Naive B cell (primary cell): Measurements from ENCODE around the gene SNPH. TPM values are rescaled to one million over a fixed set of nuclear protein-coding genes. Genes with fewer than 3 reads are reported as not detected.
"Not testable (repeated sequence)": the region's sequence is repeated elsewhere in the genome, so short reads cannot be mapped to it uniquely, and the experiment has no call there.

Experiments
- ATAC-seq, 2 donors: fragments of 150-1000 bp; cut with Tn5 transposase; 2 replicates each; pipeline ENCODE4 v1.10.0; 2021; ENCODE audit warnings: low read depth in 2 of 2, mild to moderate bottlenecking in 2 of 2, moderate library complexity in 2 of 2
- DNase-seq: peaks from one replicate; pipeline ENCODE4 v3.0.0; 2022
- H3K27ac Mint-ChIP-seq, 6 donors: one replicate each; pipeline ENCODE4 v1.8.0; 2020 to 2022; ENCODE audit warnings: mild to moderate bottlenecking in 6 of 6, mixed read lengths in 6 of 6, moderate library complexity in 5 of 6, inconsistent platforms in 2 of 6
- H3K27me3 Mint-ChIP-seq, 3 donors: one replicate each; pipeline ENCODE4 v1.8.0; 2021 to 2022; ENCODE audit warnings: mixed read lengths in 3 of 3, mild to moderate bottlenecking in 1 of 3
- H3K36me3 Mint-ChIP-seq, 2 donors: one replicate each; pipeline ENCODE4 v1.8.0; 2020 to 2022; ENCODE audit warnings: mixed read lengths in 2 of 2, inconsistent platforms in 1 of 2, mild to moderate bottlenecking in 1 of 2
- H3K4me1 Mint-ChIP-seq, 3 donors: one replicate each; pipeline ENCODE4 v1.8.0; 2020 to 2022; ENCODE audit warnings: mixed read lengths in 3 of 3, inconsistent platforms in 1 of 3, mild to moderate bottlenecking in 1 of 3, moderate library complexity in 1 of 3
- H3K4me3 Mint-ChIP-seq, 8 donors: one replicate each; pipeline ENCODE4 v1.8.0; 2020 to 2022; ENCODE audit warnings: mild to moderate bottlenecking in 8 of 8, mixed read lengths in 8 of 8, moderate library complexity in 8 of 8, inconsistent platforms in 2 of 8
- H3K9me3 Mint-ChIP-seq, 7 donors: one replicate each; pipeline ENCODE4 v1.8.0; 2020 to 2022; ENCODE audit warnings: mixed read lengths in 7 of 7, mild to moderate bottlenecking in 5 of 7, inconsistent platforms in 2 of 7, moderate library complexity in 1 of 7
- polyA plus RNA-seq, 6 donors: library from polyadenylated mRNA; unstranded; fragments of 300-500 nt; fragmentation: Illumina TruSeq; gene quantifications; one replicate each; pipeline ENCODE4 v1.2.3, GENCODE V29; 2021; ENCODE audit warnings: low read depth in 6 of 6

Gene SNPH
- polyA plus RNA-seq, 6 donors from 2014 or later = 0.31 to 0.37 (median 0.35) TPM; not detected in 1

DNA sequence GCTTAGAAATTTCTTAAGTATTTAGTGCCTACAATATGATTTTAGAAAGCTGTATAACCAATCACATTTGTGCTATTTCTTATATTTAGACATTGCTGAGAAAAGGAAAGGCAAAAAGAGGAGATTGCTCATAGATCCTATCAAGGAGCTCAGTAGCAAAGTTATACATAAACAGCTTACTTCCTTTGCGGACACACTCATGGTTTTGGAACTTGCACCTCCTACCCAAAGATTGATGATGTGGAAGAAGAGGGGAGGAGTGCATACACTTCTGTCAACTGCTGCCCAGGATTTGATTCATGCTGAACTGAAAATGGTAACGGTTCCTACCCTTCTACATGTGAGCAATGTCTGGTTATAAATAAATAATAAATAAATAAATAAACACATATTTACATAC, 23.6 kb upstream of the SNPH start:
- DNase-seq = no peak
- Mint-ChIP-seq H3K4me3 (no peak overlapping the region), H3K36me3 (no peaks in the 10 kb centered on the region), H3K9me3 (no peaks in the 10 kb centered on the region), H3K4me1 (peaks cover 0 to 7% (median 4%) of the 10 kb centered on the region in 3 donors), H3K27ac (no peak overlapping the region), H3K27me3 (peaks cover 23 to 25% (median 23%) of the 10 kb centered on the region in 3 donors)
- no peak for ATAC-seq

DNA sequence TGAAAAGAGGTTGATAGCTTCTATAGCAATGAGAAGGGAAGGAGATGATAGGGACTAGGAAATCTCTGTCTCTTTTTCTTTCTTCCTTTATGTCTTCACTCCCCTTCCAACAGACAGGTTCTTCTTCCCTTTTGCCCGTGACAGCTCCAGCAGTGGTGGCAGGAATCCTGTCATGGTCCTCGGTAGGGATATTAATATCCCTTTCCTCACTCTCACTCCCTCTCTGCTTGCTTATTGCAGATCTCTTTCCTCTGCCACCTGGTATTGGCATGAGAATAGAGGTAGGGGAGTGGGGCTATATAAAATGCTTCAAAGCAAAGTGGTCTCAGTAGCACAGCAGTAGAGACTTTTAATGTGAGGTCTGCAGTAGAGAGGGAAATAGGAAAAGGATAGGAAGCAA, 20.5 kb upstream of the SNPH start:
- Mint-ChIP-seq H3K27me3 (peaks cover 14 to 22% (median 21%) of the 10 kb centered on the region in 3 donors), H3K36me3 (no peaks in the 10 kb centered on the region), H3K27ac (no peak overlapping the region), H3K4me3 (no peak overlapping the region), H3K9me3 (peaks cover 0 to 1% (median 0%) of the 10 kb centered on the region in 7 donors), H3K4me1 (peaks cover 0 to 7% (median 4%) of the 10 kb centered on the region in 3 donors)
- DNase-seq (no peak), ATAC-seq (no peak)

DNA sequence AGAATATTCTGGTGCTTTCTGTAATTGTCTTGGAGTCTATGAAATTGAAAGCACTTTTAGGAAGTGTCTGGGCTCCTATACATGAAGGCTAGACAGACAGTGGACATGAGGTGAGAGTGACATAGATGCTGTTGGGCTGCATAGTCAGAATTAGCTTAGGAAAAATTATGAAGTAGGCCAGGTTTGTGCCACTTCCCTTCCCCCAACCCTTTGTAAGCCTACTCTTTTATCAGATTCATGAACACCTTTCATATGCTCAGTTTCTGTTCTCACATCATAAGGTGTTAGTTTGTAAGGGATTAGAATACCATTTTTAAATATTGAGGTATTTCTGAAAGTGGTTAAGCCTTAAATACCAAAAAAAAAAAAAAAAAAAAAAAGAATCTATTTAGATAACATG, 18.4 kb upstream of the SNPH start:
- no peak overlapping the region for H3K27ac Mint-ChIP-seq
- H3K4me1 Mint-ChIP-seq = peaks cover 0 to 3% (median 0%) of the 10 kb centered on the region in 3 donors
- H3K36me3 Mint-ChIP-seq = no peaks in the 10 kb centered on the region
- no peak overlapping the region for H3K4me3 Mint-ChIP-seq
- ATAC-seq (no peak), DNase-seq (no peak)
- H3K27me3 Mint-ChIP-seq = peaks cover 10 to 19% (median 18%) of the 10 kb centered on the region in 3 donors
- H3K9me3 Mint-ChIP-seq = peaks cover 0 to 9% (median 0%) of the 10 kb centered on the region in 7 donors

GRCh38 chr20:1250282-1250681, 15.8 kb upstream of the SNPH start:
- H3K4me1 Mint-ChIP-seq, ATAC-seq, H3K27ac Mint-ChIP-seq, DNase-seq, H3K36me3 Mint-ChIP-seq, H3K9me3 Mint-ChIP-seq, H3K4me3 Mint-ChIP-seq: not testable (repeated sequence)
- H3K27me3 Mint-ChIP-seq = peaks cover 13 to 24% (median 21%) of the 10 kb centered on the region in 3 donors

GRCh38 chr20:1252416-1252815, 13.7 kb upstream of the SNPH start:
- peaks cover 0 to 9% (median 4%) of the 10 kb centered on the region in 7 donors for H3K9me3 Mint-ChIP-seq
- ATAC-seq (no peak), DNase-seq (no peak)

DNA sequence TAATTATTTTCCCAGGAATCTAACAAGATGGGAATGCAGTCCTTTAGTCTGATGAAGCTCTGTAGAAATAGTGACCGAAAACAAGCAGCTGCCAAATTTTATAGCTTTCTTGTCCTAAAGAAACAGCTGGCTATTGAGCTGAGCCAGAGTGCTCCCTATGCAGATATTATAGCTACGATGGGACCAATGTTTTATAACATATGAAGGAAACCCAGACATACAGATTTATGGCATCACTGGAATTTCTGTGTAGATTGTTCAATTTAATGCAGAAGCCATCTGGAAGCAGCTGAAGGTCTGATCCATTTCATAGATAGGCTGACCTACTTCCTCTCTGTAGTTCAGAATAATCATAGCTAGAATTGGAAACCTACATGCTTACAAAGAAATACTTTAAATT, 11.8 kb upstream of the SNPH start:
- ATAC-seq = no peak
- no peak overlapping the region for H3K27ac Mint-ChIP-seq
- peaks cover 18 to 34% (median 32%) of the 10 kb centered on the region in 3 donors for H3K27me3 Mint-ChIP-seq

More at GRCh38 chr20:1252416-1252815, 13.7 kb upstream of the SNPH start:
- H3K4me1 Mint-ChIP-seq = no peaks in the 10 kb centered on the region
- H3K27ac Mint-ChIP-seq = no peak overlapping the region
- H3K4me3 Mint-ChIP-seq = no peak overlapping the region
- H3K27me3 Mint-ChIP-seq = peaks cover 18 to 34% (median 32%) of the 10 kb centered on the region in 3 donors
- H3K36me3 Mint-ChIP-seq = no peaks in the 10 kb centered on the region

GRCh38 chr20:1255675-1256074, 10.4 kb upstream of the SNPH start:
- Mint-ChIP-seq H3K36me3 (no peaks in the 10 kb centered on the region), H3K9me3 (peaks cover 0 to 9% (median 4%) of the 10 kb centered on the region in 7 donors), H3K4me1 (no peaks in the 10 kb centered on the region), H3K27me3 (peaks cover 18 to 34% (median 32%) of the 10 kb centered on the region in 3 donors), H3K4me3 (no peak overlapping the region), H3K27ac (no peak overlapping the region)
- no peak for DNase-seq
- no peak for ATAC-seq

More for the DNA sequence above, 11.8 kb upstream of the SNPH start:
- Mint-ChIP-seq H3K4me1 (no peaks in the 10 kb centered on the region), H3K36me3 (no peaks in the 10 kb centered on the region), H3K4me3 (no peak overlapping the region), H3K9me3 (peaks cover 0 to 9% (median 4%) of the 10 kb centered on the region in 7 donors)
- DNase-seq = no peak

- ATAC-seq = no peak
- peaks cover 0 to 26% (median 4%) of the 10 kb centered on the region in 3 donors for H3K27me3 Mint-ChIP-seq
- no peak overlapping the region for H3K27ac Mint-ChIP-seq
- H3K4me1 Mint-ChIP-seq = peaks cover 11% of the 10 kb centered on the region in 3 donors
- H3K9me3 Mint-ChIP-seq = peaks cover 0 to 12% (median 6%) of the 10 kb centered on the region in 7 donors
- H3K36me3 Mint-ChIP-seq = no peaks in the 10 kb centered on the region
- DNase-seq = no peak
- peak overlapping the region in 1 of 8 donors; percentile 9 for H3K4me3 Mint-ChIP-seq
These were observed 2.2 kb upstream of the SNPH start for GRCh38 chr20:1263853-1264252.

- Mint-ChIP-seq H3K4me1 (peaks cover 11% of the 10 kb centered on the region in 3 donors), H3K27ac (peak overlapping the region in 1 of 6 donors; percentile 86), H3K9me3 (peaks cover 0 to 12% (median 6%) of the 10 kb centered on the region in 7 donors), H3K4me3 (peak overlapping the region in 7 of 8 donors; percentile 6 to 94 (median 81)), H3K27me3 (peaks cover 0 to 26% (median 4%) of the 10 kb centered on the region in 3 donors), H3K36me3 (no peaks in the 10 kb centered on the region)
- no peak for ATAC-seq
- DNase-seq = no peak
These were observed 1.4 kb upstream of the SNPH start for GRCh38 chr20:1264727-1265126.

GRCh38 chr20:1265226-1265915, 723 bp upstream of the SNPH start:
- H3K4me3 Mint-ChIP-seq = peak overlapping the region; percentile 80 to 94 (median 88)
- H3K4me1 Mint-ChIP-seq = peaks cover 11% of the 10 kb centered on the region in 3 donors

DNA sequence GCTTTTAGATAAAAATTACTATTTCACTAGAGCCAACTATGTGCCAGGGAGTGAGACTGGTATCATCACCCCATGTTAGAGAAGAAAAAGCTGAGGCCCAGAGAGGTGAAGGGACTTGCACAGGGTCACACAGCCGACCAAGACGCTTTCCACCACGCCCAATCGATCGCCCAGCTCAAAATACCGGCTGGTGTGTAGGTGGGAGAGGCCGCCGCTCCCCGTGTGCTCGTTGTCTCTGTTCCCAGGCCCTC, 253 bp upstream of the SNPH start:
- Mint-ChIP-seq H3K27me3 (peaks cover 0 to 26% (median 4%) of the 10 kb centered on the region in 3 donors), H3K9me3 (peaks cover 0 to 12% (median 6%) of the 10 kb centered on the region in 7 donors), H3K36me3 (no peaks in the 10 kb centered on the region), H3K4me3 (peak overlapping the region; percentile 80 to 94 (median 88)), H3K27ac (peak overlapping the region; percentile 25 to 94 (median 86)), H3K4me1 (peaks cover 11% of the 10 kb centered on the region in 3 donors)
- DNase-seq (no peak), ATAC-seq (no peak)

More at GRCh38 chr20:1265226-1265915, 723 bp upstream of the SNPH start:
- peaks cover 0 to 26% (median 4%) of the 10 kb centered on the region in 3 donors for H3K27me3 Mint-ChIP-seq
- ATAC-seq (no peak), DNase-seq (no peak)
- no peaks in the 10 kb centered on the region for H3K36me3 Mint-ChIP-seq
- peaks cover 0 to 12% (median 6%) of the 10 kb centered on the region in 7 donors for H3K9me3 Mint-ChIP-seq
- peak overlapping the region in 5 of 6 donors; percentile 85 to 94 (median 87) for H3K27ac Mint-ChIP-seq

GRCh38 chr20:1267161-1267560, 1.1 kb downstream of the SNPH start:
- Mint-ChIP-seq H3K27ac (peak overlapping the region in 2 of 6 donors; percentile 26 to 66), H3K36me3 (no peaks in the 10 kb centered on the region), H3K9me3 (peaks cover 0 to 9% (median 5%) of the 10 kb centered on the region in 7 donors), H3K4me3 (peak overlapping the region; percentile 36 to 88 (median 78)), H3K27me3 (peaks cover 0 to 20% (median 3%) of the 10 kb centered on the region in 3 donors), H3K4me1 (peaks cover 11% of the 10 kb centered on the region in 3 donors)
- DNase-seq = no peak
- ATAC-seq = no peak

- H3K36me3 Mint-ChIP-seq = no peaks in the 10 kb centered on the region
- H3K4me3 Mint-ChIP-seq = peak overlapping the region in 4 of 8 donors; percentile 38 to 88 (median 66)
- no peak for ATAC-seq
- H3K9me3 Mint-ChIP-seq = peaks cover 0 to 5% (median under 1%) of the 10 kb centered on the region in 7 donors
- H3K27me3 Mint-ChIP-seq = peaks cover 0 to 12% (median 0%) of the 10 kb centered on the region in 3 donors
- no peak for DNase-seq
- H3K27ac Mint-ChIP-seq = no peak overlapping the region
- H3K4me1 Mint-ChIP-seq = peaks cover 11% of the 10 kb centered on the region in 3 donors
These were observed 1.8 kb downstream of the SNPH start for GRCh38 chr20:1267809-1268374.

DNA sequence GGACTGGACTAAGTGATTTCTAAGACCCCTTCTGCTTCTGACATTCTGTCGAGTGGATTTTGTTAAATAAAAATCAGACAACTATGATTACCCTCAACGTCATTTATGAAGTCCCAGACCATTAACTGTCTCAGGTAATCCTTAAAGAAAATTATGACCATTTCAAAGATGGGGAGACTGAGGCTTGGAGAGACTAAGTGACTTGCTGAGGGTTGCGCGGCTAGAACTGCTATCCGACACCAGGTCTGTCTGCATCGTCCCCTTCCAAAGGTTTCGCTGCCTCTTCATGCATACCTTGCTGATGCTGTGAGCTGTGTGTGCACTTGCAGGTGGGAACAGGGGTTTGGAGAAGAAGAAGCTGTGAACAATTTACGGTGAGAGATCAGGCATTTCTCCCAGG, 3.1 kb downstream of the SNPH start:
- no peak overlapping the region for H3K4me3 Mint-ChIP-seq
- H3K36me3 Mint-ChIP-seq = no peaks in the 10 kb centered on the region
- H3K27ac Mint-ChIP-seq = peak overlapping the region in 1 of 6 donors; percentile 15
- DNase-seq (no peak), ATAC-seq (no peak)
- no peaks in the 10 kb centered on the region for H3K9me3 Mint-ChIP-seq
- H3K27me3 Mint-ChIP-seq = peaks cover 0 to 7% (median 0%) of the 10 kb centered on the region in 3 donors
- peaks cover 11% of the 10 kb centered on the region in 3 donors for H3K4me1 Mint-ChIP-seq
